ENCODE measurements around the gene GRID1. TPM values are rescaled to one million over a fixed set of nuclear protein-coding genes. Genes with fewer than 3 reads are reported as not detected.

GRID1 gene
- total RNA-seq, 1 donor from 2014 or later: 0.68 TPM

DNA sequence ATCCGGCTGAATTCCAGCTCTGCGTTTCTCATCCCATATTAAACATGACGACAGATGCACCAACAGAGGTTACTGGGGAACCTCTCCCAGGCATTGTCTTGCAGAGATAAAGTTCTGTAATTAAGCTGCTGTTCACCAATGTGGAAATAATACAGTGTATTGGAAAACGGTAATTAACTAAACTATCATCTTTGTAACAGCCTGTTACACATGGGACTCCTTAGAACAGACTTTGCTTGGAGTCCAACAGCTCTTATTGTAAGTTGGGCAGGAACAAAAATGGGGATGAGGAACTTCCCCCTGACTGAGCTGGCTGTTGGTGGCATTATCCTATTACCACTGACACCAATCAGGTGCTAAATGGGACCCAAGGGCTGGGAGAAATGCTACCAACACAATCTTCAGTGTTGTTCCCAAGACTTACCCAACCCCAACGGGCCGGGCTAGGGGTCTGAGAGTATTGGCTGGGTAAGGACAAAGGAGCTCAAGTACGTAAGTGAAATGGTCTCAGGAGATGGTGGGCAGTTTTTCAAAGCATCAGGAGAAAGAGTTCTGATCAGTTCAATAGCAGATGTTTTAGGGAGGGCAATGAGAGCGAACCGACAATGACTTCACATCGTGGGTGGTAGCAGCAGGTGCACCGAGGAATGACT lies 759.4 kb downstream of the GRID1 start:
- no peak for ATAC-seq

DNA sequence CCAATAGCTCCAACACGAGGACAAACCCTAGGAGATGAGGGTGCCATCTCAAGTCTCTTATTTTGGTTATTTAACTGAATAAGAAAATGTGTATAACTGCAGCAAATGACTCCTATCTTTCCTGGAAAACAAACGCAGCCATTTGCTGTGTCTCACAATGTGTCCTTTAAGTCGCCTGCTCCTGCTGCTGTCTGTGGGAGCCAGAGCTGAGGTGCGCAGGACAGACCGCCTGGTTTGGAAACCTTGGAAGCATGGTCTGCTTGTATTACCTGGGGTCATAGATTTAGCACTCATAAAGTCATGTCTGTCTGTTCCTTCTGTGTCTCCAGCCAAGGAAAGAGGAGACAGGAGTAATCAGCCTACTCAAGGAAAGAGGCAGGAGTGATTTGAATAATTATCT lies 760.2 kb downstream of the GRID1 start:
- ATAC-seq: no peak

DNA sequence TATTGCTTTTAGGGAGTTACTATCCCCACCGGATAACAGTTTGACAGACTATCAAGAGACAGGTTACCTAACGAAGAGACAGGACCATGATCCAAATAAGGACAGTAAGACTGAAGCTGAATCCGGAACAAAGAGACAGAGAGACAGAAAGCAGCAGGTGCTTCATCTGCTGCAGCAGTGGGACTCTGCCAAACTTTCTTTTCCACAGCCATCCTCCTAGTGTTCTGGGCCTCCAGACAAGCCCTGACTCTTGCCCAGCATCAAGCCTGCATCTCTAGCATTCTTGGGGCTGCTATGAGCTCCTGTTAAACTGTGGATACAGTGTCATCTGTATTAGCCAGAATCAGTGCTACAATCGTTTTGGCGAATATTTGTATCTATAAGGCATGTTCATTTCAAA lies 761.7 kb downstream of the GRID1 start:
- ATAC-seq: no peak

DNA sequence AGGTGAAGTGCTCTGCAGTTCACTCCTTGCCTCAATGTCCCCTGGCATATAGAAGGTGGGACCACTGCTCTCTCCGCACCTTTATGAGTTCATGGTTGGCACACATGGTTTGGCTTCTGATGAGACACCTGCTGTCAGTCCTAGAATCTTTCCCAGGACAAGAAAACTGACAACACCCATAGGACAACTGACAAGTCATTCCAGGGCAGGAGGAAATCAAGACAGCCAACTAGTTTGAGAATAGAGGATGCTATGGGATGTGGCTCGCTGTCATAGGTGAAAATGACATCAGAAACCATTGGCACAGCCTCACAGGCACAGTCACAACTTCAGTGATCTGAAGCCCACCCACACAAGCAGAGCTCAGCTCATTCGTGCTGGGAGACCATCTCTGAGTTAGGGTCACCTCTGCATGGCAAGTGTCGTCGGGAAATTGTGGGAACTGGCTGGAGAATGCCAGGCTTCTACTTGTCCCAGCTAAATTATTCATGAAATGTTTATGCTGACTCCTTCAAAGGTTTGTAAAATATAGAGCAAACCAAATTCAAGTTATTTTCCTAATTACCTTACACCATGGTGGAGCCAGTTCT lies 762.4 kb downstream of the GRID1 start:
- ATAC-seq: no peak

DNA sequence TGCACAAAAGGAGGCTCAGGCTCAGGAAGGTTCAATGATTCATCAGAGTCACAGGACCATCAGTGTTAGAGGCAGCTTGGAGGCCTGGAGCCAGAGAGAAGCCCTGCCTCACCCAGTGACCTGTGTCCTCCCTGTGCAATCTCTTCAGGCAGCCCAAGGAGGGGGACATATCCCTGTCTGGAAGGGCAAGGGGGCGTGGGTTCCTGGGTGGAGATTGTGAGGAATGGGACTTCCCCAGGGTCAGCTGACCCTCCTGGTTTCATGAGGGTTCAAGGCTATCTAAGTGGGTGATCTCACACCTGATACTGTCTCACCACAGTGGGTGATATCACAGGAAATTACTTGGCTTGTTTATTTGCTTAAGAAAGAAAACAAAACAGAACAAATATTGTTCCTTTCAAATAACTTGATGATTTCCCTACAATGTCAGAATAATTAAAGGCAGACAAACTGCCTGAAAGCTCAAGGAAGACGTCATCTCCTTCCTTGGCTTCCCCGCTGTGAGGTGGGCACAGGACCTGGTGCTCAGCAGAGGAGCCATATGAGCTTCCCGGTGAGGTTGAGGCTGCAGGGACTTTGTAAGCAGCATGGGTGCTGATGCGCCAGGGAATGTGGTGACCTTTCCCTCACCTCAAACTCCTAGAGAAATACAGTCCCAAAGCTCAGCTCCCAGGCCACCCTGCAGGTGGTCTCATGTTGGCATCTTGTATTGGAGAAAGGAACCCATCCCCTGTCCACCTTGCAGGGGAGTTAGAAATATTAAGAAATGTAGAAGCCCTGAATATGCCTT lies 763.2 kb downstream of the GRID1 start:
- no peak for ATAC-seq

DNA sequence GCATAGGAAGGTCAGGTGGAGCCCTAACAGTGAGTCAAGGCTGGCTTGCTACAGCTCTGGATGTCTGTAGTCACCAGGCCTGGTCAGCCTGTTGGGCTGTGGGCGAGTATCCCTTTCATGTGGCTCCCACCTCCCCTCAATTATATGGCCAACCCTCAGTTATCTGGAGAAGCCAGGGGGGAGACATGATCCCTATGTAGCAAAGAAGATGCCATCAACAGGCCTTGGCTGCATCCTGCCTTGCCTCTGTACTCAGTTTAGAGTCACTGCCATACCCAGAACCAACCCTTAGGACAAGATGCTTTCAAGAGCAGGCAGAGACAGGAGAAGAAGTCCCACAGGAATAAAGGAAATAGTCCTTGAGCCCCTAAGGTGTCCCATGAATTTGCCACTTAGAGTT lies 763.9 kb downstream of the GRID1 start:
- ATAC-seq: no peak

DNA sequence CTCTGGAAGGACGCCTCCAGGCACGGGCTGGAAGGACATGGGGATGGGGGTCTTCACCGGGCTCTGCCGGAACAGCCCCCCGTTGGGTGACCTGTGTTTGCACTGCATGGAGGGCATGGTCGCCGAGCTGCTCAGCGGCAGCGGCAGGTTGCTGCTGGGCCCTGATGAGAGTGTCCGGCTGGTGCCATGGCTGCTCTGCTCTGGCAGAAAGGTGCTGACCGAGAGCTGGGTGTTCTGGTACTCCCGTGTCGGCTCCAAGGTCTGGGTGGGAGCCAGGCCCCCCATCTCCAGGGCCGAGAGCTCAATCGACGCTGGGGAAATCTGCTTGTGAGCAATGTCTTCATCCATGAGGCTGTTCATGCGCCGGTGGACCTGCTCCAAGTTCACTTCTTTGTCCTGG lies 764.3 kb downstream of the GRID1 start:
- ATAC-seq: no peak

DNA sequence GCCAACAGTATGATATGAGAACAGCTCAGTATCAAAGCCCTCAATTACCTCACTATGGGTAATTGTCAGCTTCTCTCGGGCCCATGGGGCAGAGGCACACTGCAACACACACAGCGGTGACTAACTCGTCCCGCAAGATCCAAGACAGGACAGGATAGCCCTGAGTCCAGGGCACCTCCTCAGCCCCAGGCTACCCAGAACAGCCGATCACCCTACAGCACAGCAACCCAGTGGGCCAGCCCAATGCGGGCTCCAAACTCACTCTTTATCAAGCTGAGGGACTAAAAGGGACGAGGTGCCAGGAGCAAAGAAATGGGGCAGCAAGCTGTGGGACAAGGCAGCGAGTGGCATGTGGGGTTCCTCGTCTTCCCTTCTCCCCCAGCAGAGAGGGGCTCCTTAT lies 765.1 kb downstream of the GRID1 start:
- ATAC-seq: no peak

DNA sequence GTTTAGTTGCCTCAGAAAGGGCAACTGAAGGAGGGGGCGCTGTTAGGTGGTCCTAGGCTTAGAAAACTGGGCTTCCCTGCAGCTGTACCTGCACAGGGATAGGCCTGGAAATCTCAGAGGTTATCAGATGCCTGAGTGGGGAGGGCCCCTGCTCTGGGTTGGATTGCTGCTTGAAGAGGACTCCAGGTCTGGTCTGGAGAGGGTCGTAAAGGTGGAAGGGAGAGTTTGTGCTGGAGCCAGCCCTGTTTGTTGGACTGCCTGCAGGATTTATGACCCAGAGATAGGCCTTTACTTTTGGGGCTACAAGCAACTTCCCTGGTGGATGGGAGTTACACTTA lies 765.9 kb downstream of the GRID1 start:
- no peak for ATAC-seq

DNA sequence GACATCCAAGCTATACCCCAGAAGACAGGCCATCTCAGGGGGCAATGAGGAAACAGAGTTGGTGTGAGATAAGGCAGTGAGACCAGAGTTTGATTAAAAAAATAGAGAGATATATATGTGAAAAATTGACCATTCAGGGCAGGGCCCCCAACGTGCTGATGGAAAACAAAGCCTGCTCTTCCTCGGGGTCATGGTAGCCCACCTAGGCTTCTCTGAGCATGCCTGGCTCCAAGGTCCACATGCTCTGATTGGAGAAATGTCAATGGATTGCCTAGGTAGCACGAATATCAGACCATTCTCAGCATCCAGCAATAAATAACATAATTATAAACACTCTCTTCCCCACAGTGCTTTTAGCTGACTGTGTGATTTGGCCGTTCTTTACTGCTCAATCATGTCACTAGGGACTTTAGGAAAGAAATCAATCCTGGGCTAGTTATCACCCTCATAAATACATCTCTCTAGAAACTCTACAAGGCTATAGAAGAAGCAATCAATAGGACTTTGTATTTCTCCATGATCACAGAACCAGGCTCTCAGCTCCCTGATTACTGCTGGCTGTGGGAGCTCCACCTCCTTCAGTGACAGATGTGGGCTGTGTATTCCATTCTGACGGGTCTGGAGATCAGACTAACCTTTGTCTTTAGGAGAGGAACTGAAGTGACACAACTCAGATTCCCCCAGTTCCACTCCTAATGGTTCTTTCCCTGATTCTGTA lies 766.4 kb downstream of the GRID1 start:
- no peak for ATAC-seq

DNA sequence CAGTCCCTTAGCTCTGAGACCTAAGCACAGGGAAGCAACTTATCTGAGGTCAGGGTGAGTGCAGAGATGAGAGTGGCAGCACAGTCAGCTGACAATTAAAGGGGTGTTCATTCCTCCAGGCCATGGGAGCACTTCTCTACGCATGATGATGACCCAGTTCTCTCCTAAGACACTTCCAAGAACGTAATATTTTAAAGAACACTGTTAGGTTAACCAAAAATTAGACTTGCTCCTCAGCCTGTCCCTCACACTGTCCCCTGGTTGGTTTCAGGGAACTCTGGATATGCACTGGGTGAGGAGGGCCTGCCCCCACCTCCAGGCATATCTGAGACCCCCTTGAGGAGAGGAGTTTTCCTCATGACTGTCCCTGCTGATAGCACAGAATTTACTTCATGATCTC lies 767.5 kb downstream of the GRID1 start:
- no peak for ATAC-seq

DNA sequence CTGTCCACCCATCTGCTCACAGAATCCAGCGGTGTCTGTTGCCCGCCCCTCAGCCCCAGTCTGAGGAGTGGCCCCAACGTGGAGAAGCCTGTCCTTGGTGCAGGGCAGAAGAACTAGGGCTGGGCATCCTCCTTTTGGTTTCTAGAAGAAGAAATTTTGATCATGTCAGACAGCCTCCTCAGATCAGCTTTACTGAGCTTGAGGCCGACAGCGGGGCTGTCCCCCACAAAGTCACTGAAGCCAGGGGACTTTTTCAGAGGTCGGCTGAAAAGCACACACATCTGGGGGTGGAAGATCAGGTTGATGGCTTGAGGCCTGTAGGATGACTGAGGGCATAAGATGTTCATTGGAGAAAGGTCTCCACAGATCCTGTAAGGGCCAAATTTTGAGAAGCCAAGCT lies 767.9 kb downstream of the GRID1 start:
- ATAC-seq: no peak

DNA sequence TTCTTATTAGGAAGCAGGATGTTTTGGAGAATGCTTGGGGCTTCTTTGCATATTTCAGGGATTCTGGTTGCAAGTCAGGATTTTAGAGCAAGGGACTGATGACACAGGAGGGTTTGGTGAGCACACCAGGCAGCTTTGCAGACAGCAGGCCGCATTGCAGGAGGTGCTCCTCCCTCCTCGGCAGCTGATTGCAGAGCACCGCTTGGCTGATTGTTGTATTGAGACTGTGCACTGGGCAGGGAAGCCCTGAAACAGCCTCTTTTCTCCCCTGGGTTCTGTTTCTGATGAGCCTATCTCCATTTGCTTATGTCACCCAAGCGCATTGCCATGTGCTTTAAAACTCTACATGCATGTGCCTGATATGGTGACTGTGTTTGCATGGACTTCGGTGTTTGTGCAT lies 769.6 kb downstream of the GRID1 start:
- no peak for ATAC-seq

DNA sequence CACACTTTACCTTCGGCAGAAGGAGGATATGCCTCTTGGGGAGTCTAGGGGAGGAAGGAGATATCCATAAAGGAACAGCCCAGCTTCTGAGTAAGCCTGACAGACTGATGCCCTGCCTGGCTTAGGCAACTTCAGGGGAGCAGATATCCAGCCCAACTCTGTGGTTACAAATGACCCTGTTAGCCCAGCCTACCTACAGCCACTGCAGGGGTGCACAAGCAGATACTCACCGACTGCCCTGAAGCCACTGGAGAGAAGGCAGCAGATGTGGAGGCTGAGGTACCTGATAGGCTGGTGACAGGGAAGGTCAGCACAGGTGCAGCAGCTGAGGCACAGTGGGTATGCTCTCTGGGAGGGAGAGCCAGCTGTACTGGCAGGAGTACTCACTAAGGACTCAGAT lies 770.2 kb downstream of the GRID1 start:
- ATAC-seq: peak; percentile 11

DNA sequence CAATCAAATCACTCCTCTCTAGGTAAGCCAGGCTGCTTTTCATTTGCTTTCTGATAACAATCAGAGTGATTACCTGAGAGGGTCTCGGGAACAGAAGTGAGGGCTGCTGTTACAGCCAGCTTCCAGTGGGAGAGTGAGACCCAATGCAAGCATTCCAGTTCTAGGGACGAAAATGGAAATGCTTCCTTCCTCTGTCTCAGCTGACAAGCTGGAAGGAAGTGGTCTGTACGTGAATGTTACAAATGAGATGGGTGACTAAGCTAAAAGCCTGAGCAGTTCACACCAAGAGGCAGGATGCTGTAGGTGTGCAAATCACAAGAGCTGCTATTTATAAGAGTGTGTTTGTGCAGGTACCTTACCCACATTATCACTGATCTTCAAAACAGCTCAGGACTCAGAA lies 772.4 kb downstream of the GRID1 start:
- no peak for ATAC-seq

DNA sequence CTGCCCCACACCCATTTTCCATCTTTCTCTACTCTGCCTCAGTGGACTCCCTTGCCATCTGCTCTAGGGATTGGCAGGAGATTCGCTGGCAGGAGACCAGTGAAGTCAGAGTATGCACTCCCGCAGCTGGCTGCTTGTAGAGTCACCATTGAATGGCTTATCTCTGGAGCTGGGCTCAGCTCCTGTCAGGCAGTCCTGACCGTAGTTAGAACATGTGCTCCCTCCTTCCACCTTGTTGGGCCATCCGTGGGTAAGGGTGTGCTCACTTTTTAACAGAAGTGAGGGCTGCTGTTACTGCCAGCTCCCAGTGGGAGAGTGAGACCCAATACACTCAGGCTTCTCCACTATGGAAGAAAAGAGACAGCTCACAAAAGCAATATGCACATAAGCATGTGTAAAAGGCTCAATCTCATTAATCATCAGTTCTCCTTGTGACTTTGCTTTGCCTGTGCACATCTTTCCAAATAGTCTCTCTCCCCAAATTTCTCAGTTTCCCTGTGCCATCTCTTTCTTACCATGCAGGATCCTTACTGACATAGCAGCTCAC lies 773.3 kb downstream of the GRID1 start:
- ATAC-seq: no peak

DNA sequence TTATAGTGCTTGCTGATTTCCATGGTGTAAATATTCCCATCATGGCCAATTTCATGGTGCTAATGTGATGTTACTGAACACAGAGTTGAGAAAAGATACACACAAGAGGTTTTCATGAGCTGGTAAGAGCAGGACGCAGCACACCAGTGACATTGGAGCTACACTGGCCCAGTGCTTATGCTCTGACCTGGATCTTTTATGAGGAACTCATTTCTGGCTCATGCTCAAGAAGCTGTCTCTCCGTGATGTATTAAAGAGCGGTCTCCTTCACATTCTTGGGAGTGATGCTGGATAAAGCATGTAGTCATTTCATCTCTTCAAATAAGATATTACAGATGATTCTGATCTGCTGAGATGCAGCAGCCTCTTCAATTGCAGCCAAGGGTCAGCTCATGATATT lies 785.2 kb downstream of the GRID1 start:
- ATAC-seq: no peak

DNA sequence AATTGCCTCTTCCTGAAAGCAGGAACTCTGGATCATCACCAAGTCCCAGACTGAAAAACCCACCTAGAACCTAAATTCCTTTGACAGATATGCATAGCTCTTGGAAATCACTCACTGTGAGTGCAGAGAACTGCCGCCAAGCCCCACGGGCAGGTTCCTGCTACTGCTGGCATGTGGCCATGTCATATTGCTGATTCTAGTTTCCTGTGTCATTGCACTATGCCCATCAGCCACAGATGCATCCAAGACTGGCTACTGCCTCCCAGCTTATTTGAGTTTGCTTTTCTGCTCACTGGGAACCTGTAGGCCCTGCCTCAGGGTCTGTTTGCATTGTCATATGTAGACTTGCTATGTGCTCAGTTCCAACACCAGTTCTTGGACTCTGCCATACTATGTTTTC lies 786.0 kb downstream of the GRID1 start:
- no peak for ATAC-seq

DNA sequence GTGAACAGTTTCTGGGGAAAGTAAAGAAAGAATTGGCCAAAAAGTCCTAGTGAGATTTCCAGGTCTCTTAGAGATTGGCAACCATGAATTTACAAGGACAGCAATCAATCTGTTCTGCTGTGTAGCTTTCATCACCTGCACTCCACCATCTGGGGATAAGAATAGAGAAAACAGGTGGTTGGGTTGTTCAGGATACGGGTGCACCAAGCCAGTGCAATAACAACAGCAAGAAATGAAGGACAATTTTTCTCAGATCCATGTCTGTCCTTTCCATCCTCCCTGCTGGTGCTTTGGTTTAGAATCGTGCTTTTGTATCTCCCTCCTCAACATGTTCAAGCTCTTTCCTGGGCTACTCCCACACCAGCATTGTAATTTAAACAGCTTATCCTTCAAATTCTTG lies 787.7 kb downstream of the GRID1 start:
- ATAC-seq: no peak

DNA sequence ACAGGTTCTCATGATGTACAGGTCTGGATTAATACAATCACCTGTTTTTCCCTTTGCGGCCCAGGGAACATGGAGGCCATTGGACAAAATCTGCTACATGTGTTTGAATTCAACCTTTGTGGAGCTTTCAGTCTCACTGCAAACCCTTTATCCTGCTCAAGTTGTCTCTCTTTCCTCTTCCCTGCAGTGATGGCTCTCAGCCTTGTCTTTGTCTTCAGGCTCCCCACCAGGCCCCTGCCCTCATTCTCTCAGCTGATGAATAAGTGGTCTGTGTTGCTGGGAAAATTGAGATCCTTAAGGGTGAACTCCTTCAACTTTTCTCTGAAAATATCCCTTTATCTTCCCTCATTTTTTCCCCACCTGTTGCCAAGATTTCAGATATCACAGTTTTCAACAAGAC lies 791.2 kb downstream of the GRID1 start:
- ATAC-seq: no peak

DNA sequence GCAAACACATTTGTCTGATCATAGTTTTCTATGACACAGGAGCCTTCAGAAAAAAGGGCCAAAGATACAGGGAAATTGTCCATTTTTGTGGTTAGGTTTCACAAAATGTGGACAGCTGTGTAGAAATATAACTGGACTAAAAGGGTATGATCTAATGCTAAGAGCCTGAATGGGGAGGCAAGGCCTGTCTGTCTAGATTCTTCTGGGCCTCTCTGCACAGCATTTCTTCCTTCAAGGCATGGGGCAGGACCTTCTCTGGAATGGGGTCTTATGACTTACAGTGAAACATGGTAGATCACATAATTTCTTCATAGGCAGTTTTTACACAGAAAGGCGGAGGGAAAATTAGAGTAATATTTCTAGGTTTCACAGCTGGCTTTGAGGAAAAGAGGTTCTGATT lies 795.7 kb downstream of the GRID1 start:
- ATAC-seq: no peak

DNA sequence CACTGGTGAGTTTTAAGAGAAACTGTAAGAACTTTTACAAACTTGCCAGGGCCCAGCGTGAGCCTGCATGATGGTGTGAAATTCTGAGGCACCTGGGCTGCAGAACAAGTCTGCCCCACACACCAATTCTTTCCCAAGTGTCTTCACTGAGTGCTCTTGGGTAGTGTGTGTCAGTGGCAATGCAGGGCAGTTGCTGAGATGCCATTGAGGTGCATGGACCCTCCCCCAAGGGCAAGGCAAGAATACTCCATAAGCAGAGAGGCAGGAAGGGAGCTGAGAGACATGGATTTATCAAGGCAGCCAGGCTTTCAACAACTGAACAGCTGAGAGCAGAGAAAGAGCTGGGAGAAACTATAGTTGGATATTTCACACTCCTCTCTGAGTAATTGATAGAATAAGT lies 801.2 kb downstream of the GRID1 start:
- no peak for ATAC-seq

DNA sequence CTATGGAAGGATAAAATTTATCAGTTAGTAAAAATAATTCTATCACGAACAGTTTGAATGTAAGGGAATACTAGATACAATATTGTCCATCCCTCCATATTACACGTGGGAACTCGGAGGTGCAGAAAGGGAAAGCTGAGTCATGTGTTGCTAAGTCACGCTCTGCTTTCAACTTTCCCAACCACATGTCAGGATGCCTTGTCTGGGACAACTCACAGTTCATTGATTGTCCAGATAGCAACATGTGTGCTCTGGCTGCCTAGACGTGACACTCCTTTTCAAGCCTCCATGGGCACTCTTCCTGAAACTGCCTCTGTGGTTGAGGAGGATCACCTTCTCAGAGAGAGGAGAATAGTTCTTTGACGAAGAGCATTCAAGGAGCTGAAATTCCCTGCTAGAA lies 808.1 kb downstream of the GRID1 start:
- no peak for ATAC-seq
